Measurements from ENCODE around the gene PLCL1.

DNA sequence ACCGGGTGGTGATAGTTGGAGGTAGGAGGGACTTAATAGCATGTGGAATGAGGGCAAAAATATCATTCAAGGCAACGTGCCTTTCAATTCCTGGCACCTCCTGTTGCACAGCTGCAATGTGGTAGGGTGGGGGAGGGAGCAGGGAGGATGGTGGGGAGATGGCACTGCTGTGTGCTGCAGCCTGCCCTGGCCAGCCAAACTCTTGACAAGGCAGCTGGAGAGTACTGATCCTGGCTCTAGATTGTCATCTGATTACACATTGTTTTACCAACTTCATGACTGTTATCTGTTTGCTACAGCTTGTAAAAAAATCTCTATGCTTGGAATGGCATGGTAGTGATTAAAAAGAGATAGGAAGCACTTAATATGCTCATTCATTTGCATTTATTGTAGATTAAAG, 47.7 kb downstream of the PLCL1 start:
- TF ChIP-seq JUND (IDR thresholded peaks at IDR 0.05; ENCODE audit: low read depth, low read length) = no peak
- TF ChIP-seq POLR2AphosphoS5 (IDR thresholded peaks at IDR 0.05; ENCODE audit: low read length) = no peak
- TF ChIP-seq POLR2A (IDR thresholded peaks at IDR 0.05; ENCODE audit: low read depth, low read length) = no peak
- TF ChIP-seq, protein P1, sequence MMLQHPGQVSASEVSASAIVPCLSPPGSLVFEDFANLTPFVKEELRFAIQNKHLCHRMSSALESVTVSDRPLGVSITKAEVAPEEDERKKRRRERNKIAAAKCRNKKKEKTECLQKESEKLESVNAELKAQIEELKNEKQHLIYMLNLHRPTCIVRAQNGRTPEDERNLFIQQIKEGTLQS (IDR thresholded peaks at IDR 0.05; ENCODE audit: borderline replicate concordance, extremely low read depth, low read depth, low read length) = no peak
- TF ChIP-seq ETV6 (conservative IDR thresholded peaks at IDR 0.05 in 1 of 2, IDR thresholded peaks at IDR 0.05 in 1 of 2; ENCODE audit: borderline replicate concordance in 1 of 2, low read depth in 1 of 2) = no peak
